HG02588 (cell line): Measurements from ENCODE around the gene ETNPPL.

Experiments
- ATAC-seq: cut with Tn5 transposase; IDR thresholded peaks from one replicate; pipeline ENCODE4 v1.9.1; 2021; ENCODE audit warnings: mild to moderate bottlenecking, moderate library complexity; ENCODE audit not compliant: unreplicated experiment

Gene ETNPPL

GRCh38 chr4:108762559-108763225, at the start of gene ETNPPL:
TSS of gene ETNPPL (minus strand) at chr4:108763053. CDS start at chr4:108762898, 155 bp downstream.
- ATAC-seq: no peak

- ATAC-seq: no peak
Observed at GRCh38 chr4:108811486-108811885, 48.6 kb upstream of the ETNPPL start.

GRCh38 chr4:108810087-108810486, 47.2 kb upstream of the ETNPPL start:
- no peak for ATAC-seq

- no peak for ATAC-seq
Observed at GRCh38 chr4:108804648-108805273, 41.9 kb upstream of the ETNPPL start.

GRCh38 chr4:108799306-108799705, 36.5 kb upstream of the ETNPPL start:
- ATAC-seq: no peak

- ATAC-seq: no peak
Observed at GRCh38 chr4:108796173-108796572, 33.3 kb upstream of the ETNPPL start.

GRCh38 chr4:108795733-108796132, 32.9 kb upstream of the ETNPPL start:
- no peak for ATAC-seq

GRCh38 chr4:108794136-108794535, 31.3 kb upstream of the ETNPPL start:
- no peak for ATAC-seq

GRCh38 chr4:108793415-108793814, 30.6 kb upstream of the ETNPPL start:
- ATAC-seq: no peak

GRCh38 chr4:108788731-108789130, 25.9 kb upstream of the ETNPPL start:
- ATAC-seq: no peak

GRCh38 chr4:108787724-108788123, 24.9 kb upstream of the ETNPPL start:
- no peak for ATAC-seq

- no peak for ATAC-seq
Observed at GRCh38 chr4:108787106-108787505, 24.3 kb upstream of the ETNPPL start.

- ATAC-seq: no peak
Observed at GRCh38 chr4:108786351-108786750, 23.5 kb upstream of the ETNPPL start.

- ATAC-seq: no peak
Observed at GRCh38 chr4:108783665-108784463, 21.0 kb upstream of the ETNPPL start.

GRCh38 chr4:108779958-108780357, 17.1 kb upstream of the ETNPPL start:
- ATAC-seq: no peak

- ATAC-seq: no peak
Observed at GRCh38 chr4:108777388-108777787, 14.5 kb upstream of the ETNPPL start.

GRCh38 chr4:108775921-108776320, 13.1 kb upstream of the ETNPPL start:
- no peak for ATAC-seq

- ATAC-seq: no peak
Observed at GRCh38 chr4:108774809-108775530, 12.1 kb upstream of the ETNPPL start.

- ATAC-seq: no peak
Observed at GRCh38 chr4:108772402-108772801, 9.5 kb upstream of the ETNPPL start.

- ATAC-seq: no peak
Observed at GRCh38 chr4:108766058-108766457, 3.2 kb upstream of the ETNPPL start.

- ATAC-seq: no peak
Observed at GRCh38 chr4:108763986-108764385, 1.1 kb upstream of the ETNPPL start.
